ENCODE measurements around the gene STX19.

The STX19 gene

GRCh38 chr3:94043285-94043684, 14.9 kb upstream of the STX19 start:
- H3K4me3 ChIP-seq (ENCODE audit: low read depth, low read length) = no peak overlapping the region
- H3K27ac ChIP-seq = no peak overlapping the region
- DNase-seq = no peak
- no peak for TF ChIP-seq CTCF (IDR thresholded peaks at IDR 0.05; ENCODE audit: low read depth, low read length)
- peaks cover 8% of the 10 kb centered on the region for H3K36me3 ChIP-seq
- H3K9me3 ChIP-seq (ENCODE audit: severe bottlenecking) = peaks cover 4% of the 10 kb centered on the region
- H3K27me3 ChIP-seq (ENCODE audit: insufficient read depth, low read depth, severe bottlenecking) = no peaks in the 10 kb centered on the region

DNA sequence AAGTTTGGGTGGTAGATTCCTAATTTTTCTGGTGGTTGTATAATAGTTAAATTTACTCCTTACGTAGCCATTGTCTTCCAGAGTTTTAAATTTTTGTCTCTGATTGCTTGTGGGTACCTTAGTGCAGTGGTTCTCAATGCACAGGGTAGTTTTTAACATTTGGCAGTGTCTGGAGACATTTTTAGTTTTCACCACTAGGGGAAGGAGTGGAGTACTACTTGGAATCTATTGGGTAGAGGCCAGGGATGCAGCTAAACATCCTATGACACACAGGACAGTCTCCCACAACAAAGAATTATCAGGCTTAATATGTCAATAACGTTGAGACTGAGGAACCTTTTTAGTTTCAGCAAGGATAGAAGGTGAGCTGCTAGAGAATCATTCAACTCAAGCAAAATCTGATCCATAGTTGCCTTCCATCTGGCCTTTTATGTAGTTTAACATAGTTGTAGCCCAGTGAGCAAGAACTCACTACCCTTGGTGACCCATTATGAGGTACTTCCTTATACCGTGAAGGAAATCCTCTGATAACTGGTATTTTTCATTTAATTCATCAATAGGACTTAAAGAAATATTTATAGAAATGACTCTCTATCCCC, 8.6 kb upstream of the STX19 start:
- no peak for DNase-seq
- H3K9me3 ChIP-seq (ENCODE audit: severe bottlenecking) = no peaks in the 10 kb centered on the region
- TF ChIP-seq CTCF (IDR thresholded peaks at IDR 0.05; ENCODE audit: low read depth, low read length) = peak; percentile 45

DNA sequence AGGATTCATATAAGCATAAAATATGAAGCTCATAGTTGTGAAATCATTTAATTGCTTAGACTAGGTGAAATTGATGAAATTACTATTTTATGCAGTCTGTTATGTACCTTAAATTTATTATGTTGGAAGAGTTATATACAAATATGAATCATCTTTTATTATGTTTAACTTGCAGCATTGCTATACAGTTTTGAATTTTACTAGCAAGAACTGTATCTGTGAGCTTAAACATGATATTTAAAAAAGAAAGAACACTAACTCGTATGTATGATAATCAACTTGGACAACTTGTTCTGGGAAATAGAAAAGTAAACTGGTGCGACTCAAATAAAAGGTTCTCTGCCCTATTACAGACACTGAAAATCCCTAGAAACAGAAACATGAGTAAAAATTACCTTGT, 1.8 kb downstream of the STX19 start:
- H3K4me3 ChIP-seq (ENCODE audit: low read depth, low read length) = no peak overlapping the region
- no peak for DNase-seq
- H3K36me3 ChIP-seq = no peaks in the 10 kb centered on the region; the same call in 1 of the 2 replicates
- no peaks in the 10 kb centered on the region for H3K9me3 ChIP-seq (ENCODE audit: severe bottlenecking)
- H3K27me3 ChIP-seq (ENCODE audit: insufficient read depth, low read depth, severe bottlenecking) = no peaks in the 10 kb centered on the region
- no peak for TF ChIP-seq CTCF (IDR thresholded peaks at IDR 0.05; ENCODE audit: low read depth, low read length)
- H3K27ac ChIP-seq = no peak overlapping the region

More for the DNA sequence above, 8.6 kb upstream of the STX19 start:
- Histone ChIP-seq H3K4me3 (ENCODE audit: low read depth, low read length) (no peak overlapping the region), H3K36me3 (peaks cover 3% of the 10 kb centered on the region; the same call in 1 of the 2 replicates), H3K27me3 (ENCODE audit: insufficient read depth, low read depth, severe bottlenecking) (no peaks in the 10 kb centered on the region), H3K27ac (no peak overlapping the region)

DNA sequence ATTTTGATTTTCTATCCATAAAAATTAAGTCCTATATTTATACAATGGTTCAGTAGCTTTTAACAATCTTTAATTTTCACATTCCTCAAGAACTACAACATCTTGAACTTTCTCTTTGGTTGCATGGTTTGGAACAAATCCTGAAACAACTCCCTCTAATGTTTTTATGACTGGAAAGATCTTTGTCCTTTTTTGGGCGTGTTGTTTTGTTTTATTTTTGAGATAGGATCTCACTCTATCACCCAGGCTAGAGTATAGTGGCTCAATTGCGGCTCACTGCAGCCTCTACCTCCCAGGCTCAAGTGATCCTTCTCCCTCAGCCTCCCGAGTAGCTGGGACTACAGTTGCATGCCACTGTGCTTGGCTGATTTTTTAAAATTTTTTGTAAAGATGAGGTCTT, 4.0 kb downstream of the STX19 start:
- H3K9me3 ChIP-seq (ENCODE audit: severe bottlenecking) = no peaks in the 10 kb centered on the region
- H3K4me3 ChIP-seq (ENCODE audit: low read depth, low read length) = no peak overlapping the region
- no peak overlapping the region for H3K27ac ChIP-seq
- DNase-seq = no peak
- no peaks in the 10 kb centered on the region for H3K27me3 ChIP-seq (ENCODE audit: insufficient read depth, low read depth, severe bottlenecking)
- no peaks in the 10 kb centered on the region; the same call in 1 of the 2 replicates for H3K36me3 ChIP-seq
- TF ChIP-seq CTCF (IDR thresholded peaks at IDR 0.05; ENCODE audit: low read depth, low read length) = no peak

- H3K27ac ChIP-seq = no peak overlapping the region
Measured at GRCh38 chr3:94020293-94020692, 8.1 kb downstream of the STX19 start.

More at GRCh38 chr3:94020293-94020692, 8.1 kb downstream of the STX19 start:
- Histone ChIP-seq H3K27me3 (ENCODE audit: insufficient read depth, low read depth, severe bottlenecking) (no peaks in the 10 kb centered on the region), H3K9me3 (ENCODE audit: severe bottlenecking) (no peaks in the 10 kb centered on the region), H3K36me3 (no peaks in the 10 kb centered on the region; the same call in 1 of the 2 replicates), H3K4me3 (ENCODE audit: low read depth, low read length) (no peak overlapping the region)
- TF ChIP-seq CTCF (IDR thresholded peaks at IDR 0.05; ENCODE audit: low read depth, low read length) = no peak
- no peak for DNase-seq

All from WERI-Rb-1 (cell line).